IMR-90 (cell line): ENCODE measurements around the gene GUCD1. TPM values are rescaled to one million over a fixed set of nuclear protein-coding genes. Genes with fewer than 3 reads are reported as not detected.

Experiments used
- ATAC-seq: fragments of 200-7000 bp; cut with Tn5 transposase; 2 replicates; pipeline ENCODE4 v1.9.1; 2020; ENCODE audit warnings: low read depth, mild to moderate bottlenecking, moderate library complexity
- BruUV-seq: library from RNA; stranded (reverse); fragments of 400-500 nt; replicated peaks from 2 replicates; lab custom pipeline; 2021; lab: Mats Ljungman, UMichigan
- CTCF ChIA-PET: fragments of 300-600 bp; formaldehyde crosslinking; extraction: SDS; loops from one replicate; lab custom pipeline; 2021; ENCODE audit warnings: antibody characterized with exemption; lab: Yijun Ruan, JAX
- POLR2A ChIA-PET: fragments of 300-600 bp; sonication (Branson Sonifier 250); formaldehyde crosslinking; loops from one replicate; lab custom pipeline; 2022; ENCODE audit warnings: antibody characterized with exemption; ENCODE audit not compliant: unreplicated experiment; lab: Charles Lee
- DNase-seq: peaks from one replicate; pipeline ENCODE4 v3.0.0; 2013
- H2AFZ ChIP-seq: replicated peaks from 2 replicates; pipeline ENCODE3; 2013; ENCODE audit warnings: low read length, mild to moderate bottlenecking; ENCODE audit not compliant: poor library complexity
- H2AK5ac ChIP-seq: 2 replicates; pipeline ENCODE4 v1.6.1; 2013; ENCODE audit warnings: low read depth, low read length, inconsistent platforms
- H2AK9ac ChIP-seq: replicated peaks from 2 replicates; pipeline ENCODE3; 2013; ENCODE audit warnings: mild to moderate bottlenecking, low read depth, low read length, moderate library complexity; ENCODE audit not compliant: poor library complexity
- H2BK120ac ChIP-seq: 2 replicates; pipeline ENCODE4 v1.6.1; 2013; ENCODE audit warnings: low read depth, low read length, inconsistent platforms
- H2BK15ac ChIP-seq: 3 replicates; pipeline ENCODE4 v1.6.1; 2013; ENCODE audit warnings: low read depth, low read length, inconsistent platforms
- H2BK20ac ChIP-seq: 2 replicates; pipeline ENCODE4 v1.6.1; 2013; ENCODE audit warnings: low read depth, mild to moderate bottlenecking, inconsistent platforms, low read length, moderate library complexity
- H2BK5ac ChIP-seq: 2 replicates; pipeline ENCODE4 v1.6.1; 2013; ENCODE audit warnings: mild to moderate bottlenecking, low read depth, low read length, inconsistent platforms; ENCODE audit not compliant: poor library complexity, severe bottlenecking
- H3K14ac ChIP-seq: replicated peaks from 2 replicates; pipeline ENCODE4 v1.6.1; 2013; ENCODE audit warnings: low read depth, low read length, inconsistent platforms
- H3K18ac ChIP-seq: 2 replicates; pipeline ENCODE4 v1.6.1; 2013; ENCODE audit warnings: low read depth, low read length, control low read depth
- H3K23ac ChIP-seq: 2 replicates; pipeline ENCODE4 v1.6.1; 2013; ENCODE audit warnings: low read depth, low read length, inconsistent platforms
- H3K27ac ChIP-seq: 2 replicates; pipeline ENCODE4 v1.5.1; 2013; ENCODE audit warnings: mild to moderate bottlenecking, control low read depth, low read length; ENCODE audit not compliant: insufficient read depth
- H3K27me3 ChIP-seq: 2 replicates; pipeline ENCODE4 v1.6.1; 2013; ENCODE audit warnings: low read length; ENCODE audit not compliant: control insufficient read depth, insufficient read depth
- H3K36me3 ChIP-seq: 2 replicates; pipeline ENCODE4 v1.6.1; 2013; ENCODE audit warnings: low read length, mixed read lengths; ENCODE audit not compliant: control insufficient read depth, insufficient read depth
- H3K4ac ChIP-seq: 2 replicates; pipeline ENCODE4 v1.6.1; 2013; ENCODE audit warnings: low read depth, low read length, inconsistent platforms
- H3K4me1 ChIP-seq: 2 replicates; pipeline ENCODE4 v1.6.1; 2013; ENCODE audit warnings: low read length, mixed read lengths; ENCODE audit not compliant: control insufficient read depth, insufficient read depth
- H3K4me2 ChIP-seq: 2 replicates; pipeline ENCODE4 v1.6.1; 2013; ENCODE audit warnings: low read depth, mild to moderate bottlenecking, control low read depth, low read length, moderate library complexity
- H3K4me3 ChIP-seq: 2 replicates; pipeline ENCODE4 v1.5.1; 2013; ENCODE audit warnings: low read depth, mild to moderate bottlenecking, control low read depth, low read length, moderate library complexity; ENCODE audit not compliant: insufficient read depth
- H3K56ac ChIP-seq: 2 replicates; pipeline ENCODE4 v1.6.1; 2013; ENCODE audit warnings: low read length, inconsistent platforms; ENCODE audit not compliant: insufficient read depth; ENCODE audit errors: extremely low read depth
- H3K79me1 ChIP-seq, 2 experiments: 2 replicates each; pipeline ENCODE4 v1.6.1; 2013; ENCODE audit warnings: low read length in 2 of 2, inconsistent platforms in 1 of 2, low read depth in 1 of 2
- H3K9ac ChIP-seq: 2 replicates; pipeline ENCODE4 v1.6.1; 2013; ENCODE audit warnings: low read depth, low read length, control low read depth
- H3K9me1 ChIP-seq: 2 replicates; pipeline ENCODE4 v1.6.1; 2013; ENCODE audit warnings: low read length, inconsistent platforms; ENCODE audit not compliant: insufficient read depth
- H3K9me3 ChIP-seq: 2 replicates; pipeline ENCODE4 v1.6.1; 2013; ENCODE audit warnings: low read length; ENCODE audit not compliant: control insufficient read depth, insufficient read depth
- H4K20me1 ChIP-seq: 2 replicates; pipeline ENCODE4 v1.6.1; 2013; ENCODE audit warnings: low read length, inconsistent platforms; ENCODE audit not compliant: insufficient read depth
- H4K5ac ChIP-seq: 2 replicates; pipeline ENCODE4 v1.6.1; 2013; ENCODE audit warnings: mild to moderate bottlenecking, low read depth, low read length, control low read depth
- H4K8ac ChIP-seq, 2 experiments: 2 replicates each; pipeline ENCODE4 v1.6.1; 2013; ENCODE audit warnings: low read depth in 2 of 2, low read length in 2 of 2, control low read depth in 1 of 2, inconsistent platforms in 1 of 2
- H4K91ac ChIP-seq: 2 replicates; pipeline ENCODE4 v1.6.1; 2013; ENCODE audit warnings: low read depth, low read length, inconsistent platforms; ENCODE audit not compliant: insufficient read depth
- BHLHE40 ChIP-seq: fragments of 150-350 bp; IDR thresholded peaks from 2 replicates; pipeline ENCODE4 v1.6.1; 2016; ENCODE audit warnings: mild to moderate bottlenecking, low read depth, low read length
- CEBPB ChIP-seq: IDR thresholded peaks from 2 replicates; pipeline ENCODE4 v1.6.1; 2012; ENCODE audit warnings: low read depth, low read length, improper control_type of control experiment
- FOS ChIP-seq: fragments of 150-350 bp; IDR thresholded peaks from 2 replicates; pipeline ENCODE4 v1.6.1; 2016; ENCODE audit warnings: low read depth, low read length
- MAFK ChIP-seq: IDR thresholded peaks from 2 replicates; pipeline ENCODE4 v1.6.1; 2012; ENCODE audit warnings: low read depth, low read length, improper control_type of control experiment
- MAZ ChIP-seq: IDR thresholded peaks from 2 replicates; pipeline ENCODE4 v1.6.1; 2012; ENCODE audit warnings: low read depth, mild to moderate bottlenecking, low read length, improper control_type of control experiment, moderate library complexity, borderline replicate concordance
- NFE2L2 ChIP-seq: fragments of 150-350 bp; IDR thresholded peaks from 2 replicates; pipeline ENCODE4 v1.6.1; 2016; ENCODE audit warnings: low read depth, mild to moderate bottlenecking, low read length
- POLR2A ChIP-seq: IDR thresholded peaks from 2 replicates; pipeline ENCODE4 v1.6.1; 2012; ENCODE audit warnings: mild to moderate bottlenecking, low read depth, low read length
- RAD21 ChIP-seq: IDR thresholded peaks from 2 replicates; pipeline ENCODE4 v1.6.1; 2012; ENCODE audit warnings: low read length, improper control_type of control experiment
- RCOR1 ChIP-seq: IDR thresholded peaks from 2 replicates; pipeline ENCODE4 v1.6.1; 2012; ENCODE audit warnings: mild to moderate bottlenecking, low read length, improper control_type of control experiment; ENCODE audit not compliant: insufficient replicate concordance
- RFX5 ChIP-seq: IDR thresholded peaks from 2 replicates; pipeline ENCODE4 v1.8.0; 2012; ENCODE audit warnings: low read depth, mild to moderate bottlenecking, low read length, moderate library complexity
- SMC3 ChIP-seq: fragments of 150-350 bp; IDR thresholded peaks from 2 replicates; pipeline ENCODE4 v1.6.1; 2016; ENCODE audit warnings: low read depth, mild to moderate bottlenecking, antibody characterized with exemption, low read length, moderate library complexity
- USF2 ChIP-seq: fragments of 150-350 bp; IDR thresholded peaks from 2 replicates; pipeline ENCODE4 v1.6.1; 2017; ENCODE audit warnings: mild to moderate bottlenecking, antibody characterized with exemption, low read length, low read depth
- WGBS, 2 experiments: methylation state at CpG; one replicate each; pipeline versions ENCODE4 v1.1.5 to v1.1.7; 2013; ENCODE audit warnings: missing lambda C conversion rate in 2 of 2; ENCODE audit not compliant: insufficient read length in 1 of 2; ENCODE audit errors: extremely low coverage in 2 of 2; 5-methylcytosine and 5-hydroxymethylcytosine counted together
- dilution Hi-C: fragments of 300-500 bp; cut with HindIII; formaldehyde crosslinking; loops from one replicate; pipeline ENCODE4 v1.14.3; 2018; ENCODE audit warnings: low sequenced_read_pairs; ENCODE audit not compliant: unreplicated experiment
- in situ Hi-C: fragments of 300-500 bp; cut with MboI; formaldehyde crosslinking; loops from 3 replicates; pipeline ENCODE4 v1.14.3; 2019; ENCODE audit warnings: low sequenced_read_pairs, inconsistent platforms, mixed read lengths
- intact Hi-C: fragments of 100-400 bp; cut with micrococcal nuclease; formaldehyde crosslinking; loops from 2 replicates; pipeline ENCODE4 v1.10.0; 2022
- polyA plus RNA-seq, 3 experiments: library from polyadenylated mRNA; depleted of rRNA; stranded (reverse); fragments of >200 nt; gene quantifications; 2 replicates each; pipeline ENCODE4 v1.2.3, GENCODE V29; 2012; ENCODE audit warnings: low replicate concordance in 1 of 3
- total RNA-seq: library from RNA; depleted of rRNA; stranded (reverse); fragments of >200 nt; gene quantifications from 2 replicates; pipeline ENCODE4 v1.2.3, GENCODE V29; 2012
- TF ChIP-seq, protein P1 (sequence below): fragments of 150-350 bp; IDR thresholded peaks from 2 replicates; pipeline ENCODE4 v1.6.1; 2016; ENCODE audit warnings: low read depth, mild to moderate bottlenecking, low read length, moderate library complexity, borderline replicate concordance
- TF ChIP-seq, protein P2 (sequence below): conservative IDR thresholded peaks from 2 replicates; pipeline ENCODE4 v1.5.1; 2012; ENCODE audit warnings: mild to moderate bottlenecking, low read depth, low read length, improper control_type of control experiment

The GUCD1 gene
- total and polyA plus RNA-seq, 2 of the 4 experiments (the other 2 are of a cell fraction): 97.6 to 143 TPM

DNA sequence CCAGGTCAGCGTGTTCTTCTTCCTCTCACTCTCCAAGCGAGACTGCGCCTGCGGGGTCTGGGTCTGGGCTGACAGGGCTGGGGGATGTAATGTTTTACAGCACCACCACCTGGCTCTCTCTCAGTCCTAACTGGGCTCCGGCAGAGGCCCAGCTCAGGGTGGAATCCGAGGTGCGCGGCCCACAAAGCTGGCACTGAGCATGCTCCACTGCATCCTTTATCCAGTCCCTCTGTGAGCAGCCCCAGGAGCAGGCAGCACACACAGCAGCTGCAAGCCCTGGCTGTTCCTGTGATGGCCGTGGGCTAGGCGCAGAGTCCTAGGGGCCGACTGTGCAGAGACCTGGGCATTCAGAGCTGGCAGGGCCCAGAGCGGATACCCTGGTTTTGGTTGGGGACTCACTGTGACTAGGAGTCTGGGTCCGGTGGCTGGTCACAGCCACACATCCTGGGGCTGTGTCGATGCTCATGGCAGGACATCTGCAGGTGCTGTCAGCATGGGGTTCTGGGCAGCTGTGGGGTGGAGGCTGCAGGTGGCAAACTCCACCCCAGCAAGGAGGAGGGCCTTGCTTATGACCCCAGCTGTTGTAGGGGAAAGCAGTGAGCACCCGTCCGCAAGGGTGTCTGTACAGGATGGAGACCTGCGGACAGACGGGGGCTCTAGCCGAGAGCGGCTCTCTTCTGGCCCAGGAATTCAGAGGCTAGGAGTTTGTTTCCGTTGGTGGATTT lies 34.0 kb upstream of the GUCD1 start:
- intact Hi-C loops: no loop called here

More for the DNA sequence above, 34.0 kb upstream of the GUCD1 start:
- dilution Hi-C loops (no loop called here), in situ Hi-C loops (no loop called here)
- H4K20me1 ChIP-seq: no peaks in the 10 kb centered on the region
- no peak overlapping the region for H2BK5ac ChIP-seq
- H4K5ac ChIP-seq: no peak overlapping the region
- no peak overlapping the region for H3K18ac ChIP-seq
- no peak overlapping the region for H3K4ac ChIP-seq
- no peak overlapping the region for H3K56ac ChIP-seq
- ChIA-PET CTCF (no interaction called here), POLR2A (no interaction called here)
- no peaks in the 10 kb centered on the region for H3K27me3 ChIP-seq
- H3K36me3 ChIP-seq: peaks cover 27% of the 10 kb centered on the region; the same call in 1 of the 2 replicates
- no peak overlapping the region for H3K4me2 ChIP-seq
- no peaks in the 10 kb centered on the region for H3K9me3 ChIP-seq
- no peak overlapping the region for H2AK9ac ChIP-seq
- no peak overlapping the region for H2BK120ac ChIP-seq
- TF ChIP-seq MAFK: no peak
- TF ChIP-seq SMC3: no peak
- TF ChIP-seq CEBPB: no peak
- TF ChIP-seq, protein P1, sequence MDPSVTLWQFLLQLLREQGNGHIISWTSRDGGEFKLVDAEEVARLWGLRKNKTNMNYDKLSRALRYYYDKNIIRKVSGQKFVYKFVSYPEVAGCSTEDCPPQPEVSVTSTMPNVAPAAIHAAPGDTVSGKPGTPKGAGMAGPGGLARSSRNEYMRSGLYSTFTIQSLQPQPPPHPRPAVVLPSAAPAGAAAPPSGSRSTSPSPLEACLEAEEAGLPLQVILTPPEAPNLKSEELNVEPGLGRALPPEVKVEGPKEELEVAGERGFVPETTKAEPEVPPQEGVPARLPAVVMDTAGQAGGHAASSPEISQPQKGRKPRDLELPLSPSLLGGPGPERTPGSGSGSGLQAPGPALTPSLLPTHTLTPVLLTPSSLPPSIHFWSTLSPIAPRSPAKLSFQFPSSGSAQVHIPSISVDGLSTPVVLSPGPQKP: no peak
- no peak for TF ChIP-seq BHLHE40
- no peak for TF ChIP-seq RFX5
- no peak for TF ChIP-seq USF2
- no peak for TF ChIP-seq MAZ
- TF ChIP-seq, protein P2, sequence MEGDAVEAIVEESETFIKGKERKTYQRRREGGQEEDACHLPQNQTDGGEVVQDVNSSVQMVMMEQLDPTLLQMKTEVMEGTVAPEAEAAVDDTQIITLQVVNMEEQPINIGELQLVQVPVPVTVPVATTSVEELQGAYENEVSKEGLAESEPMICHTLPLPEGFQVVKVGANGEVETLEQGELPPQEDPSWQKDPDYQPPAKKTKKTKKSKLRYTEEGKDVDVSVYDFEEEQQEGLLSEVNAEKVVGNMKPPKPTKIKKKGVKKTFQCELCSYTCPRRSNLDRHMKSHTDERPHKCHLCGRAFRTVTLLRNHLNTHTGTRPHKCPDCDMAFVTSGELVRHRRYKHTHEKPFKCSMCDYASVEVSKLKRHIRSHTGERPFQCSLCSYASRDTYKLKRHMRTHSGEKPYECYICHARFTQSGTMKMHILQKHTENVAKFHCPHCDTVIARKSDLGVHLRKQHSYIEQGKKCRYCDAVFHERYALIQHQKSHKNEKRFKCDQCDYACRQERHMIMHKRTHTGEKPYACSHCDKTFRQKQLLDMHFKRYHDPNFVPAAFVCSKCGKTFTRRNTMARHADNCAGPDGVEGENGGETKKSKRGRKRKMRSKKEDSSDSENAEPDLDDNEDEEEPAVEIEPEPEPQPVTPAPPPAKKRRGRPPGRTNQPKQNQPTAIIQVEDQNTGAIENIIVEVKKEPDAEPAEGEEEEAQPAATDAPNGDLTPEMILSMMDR: no peak
- no peak for TF ChIP-seq RCOR1
- no peak for TF ChIP-seq POLR2A
- no peak for TF ChIP-seq FOS
- no peak for TF ChIP-seq RAD21
- no peak for TF ChIP-seq NFE2L2
- peaks cover 3% of the 10 kb centered on the region; the same call in 1 of the 2 replicates for H3K4me1 ChIP-seq
- H2AFZ ChIP-seq: no peak overlapping the region
- H2BK15ac ChIP-seq: no peak overlapping the region
- H3K23ac ChIP-seq: no peak overlapping the region
- no peak overlapping the region for H3K4me3 ChIP-seq
- H2BK20ac ChIP-seq: no peak overlapping the region
- H3K14ac ChIP-seq: no peak overlapping the region
- BruUV-seq: no TSS peak
- 93% methylated on average over 10 of the region's 21 CpGs; no CpG with 5 or more reads in 1 of the 2 experiments for WGBS, 2 experiments
- no peak overlapping the region for H3K9ac ChIP-seq
- no peak overlapping the region for H4K91ac ChIP-seq
- H3K9me1 ChIP-seq: peaks cover 11% of the 10 kb centered on the region
- H2AK5ac ChIP-seq: no peak overlapping the region
- ATAC-seq (no peak), DNase-seq (no peak)
- peaks cover 0 to 8% of the 10 kb centered on the region in 2 experiments; a peak in 2 of 4 replicates for H3K79me1 ChIP-seq
- H4K8ac ChIP-seq: no peak overlapping the region
- no peak overlapping the region for H3K27ac ChIP-seq
